Anterior cingulate cortex (tissue), 58 donors: ENCODE results near the gene RNF145.
"Not testable (repeated sequence)": the region's sequence is repeated elsewhere in the genome, so short reads cannot be mapped to it uniquely, and the experiment has no call there.

ENCODE experiments used
- DNase-seq, 58 donors: peaks; one replicate each; lab custom pipeline; 2025; lab: John Stamatoyannopoulos, UW

Gene RNF145

DNA sequence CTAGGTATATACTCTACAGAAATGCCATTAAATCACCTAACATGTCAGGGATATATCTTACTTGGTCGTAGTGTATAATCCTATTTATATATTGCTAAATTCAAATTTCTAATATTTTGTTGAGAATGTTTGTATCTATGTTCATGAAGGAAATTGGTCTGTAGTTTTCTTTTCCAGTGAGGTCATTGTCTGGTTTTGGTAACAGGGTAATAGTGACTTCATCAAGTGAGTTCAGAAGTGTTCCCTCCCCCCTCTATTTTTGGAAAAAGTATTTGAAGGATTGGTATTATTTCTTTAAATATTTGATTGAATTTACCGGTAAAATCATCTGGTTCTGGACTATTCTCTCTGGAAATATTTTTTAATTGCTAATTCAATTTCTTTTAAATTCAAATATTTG lies 86.2 kb downstream of the RNF145 start:
- DNase-seq: no peak

- DNase-seq: no peak
Measured at GRCh38 chr5:159121061-159121460, 88.3 kb downstream of the RNF145 start.

- DNase-seq: no peak
Measured at GRCh38 chr5:159120446-159120845, 88.9 kb downstream of the RNF145 start.

- DNase-seq: not testable (repeated sequence)
Measured at GRCh38 chr5:159119842-159120241, 89.5 kb downstream of the RNF145 start.

DNA sequence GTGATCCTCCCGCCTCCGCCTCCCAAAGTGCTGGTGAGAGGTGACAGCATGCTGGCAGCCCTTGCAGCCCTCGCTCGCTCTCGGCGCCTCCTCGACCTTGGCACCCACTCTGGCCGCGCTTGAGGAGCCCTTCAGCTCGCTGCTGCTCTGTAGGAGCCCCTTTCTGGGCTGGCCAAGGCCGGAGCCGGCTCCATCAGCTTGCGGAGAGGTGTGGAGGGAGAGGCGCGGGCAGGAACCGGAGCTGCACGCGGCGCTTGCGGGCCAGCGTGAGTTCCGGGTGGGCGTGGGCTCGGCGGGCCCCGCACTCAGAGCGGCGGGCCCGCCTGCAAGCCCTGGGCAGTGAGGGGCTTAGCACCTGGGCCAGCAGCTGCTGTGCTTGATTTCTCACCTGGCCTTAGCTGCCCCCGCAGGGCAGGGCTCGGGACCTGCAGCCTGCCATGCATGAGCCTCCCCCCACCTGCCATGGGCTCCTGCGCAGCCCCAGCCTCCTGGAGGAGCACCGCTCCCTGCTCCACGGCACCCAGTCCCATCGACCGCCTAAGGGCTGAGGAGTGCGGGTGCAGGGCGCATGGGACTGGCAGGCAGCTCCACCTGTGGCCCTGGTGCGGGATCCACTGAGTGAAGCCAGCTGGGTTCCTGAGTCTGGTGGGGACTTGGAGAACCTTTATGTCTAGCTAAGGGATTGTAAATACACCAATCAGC lies 90.2 kb downstream of the RNF145 start:
- not testable (repeated sequence) for DNase-seq

- no peak for DNase-seq
Measured at GRCh38 chr5:159113405-159113804, 95.9 kb downstream of the RNF145 start.

DNA sequence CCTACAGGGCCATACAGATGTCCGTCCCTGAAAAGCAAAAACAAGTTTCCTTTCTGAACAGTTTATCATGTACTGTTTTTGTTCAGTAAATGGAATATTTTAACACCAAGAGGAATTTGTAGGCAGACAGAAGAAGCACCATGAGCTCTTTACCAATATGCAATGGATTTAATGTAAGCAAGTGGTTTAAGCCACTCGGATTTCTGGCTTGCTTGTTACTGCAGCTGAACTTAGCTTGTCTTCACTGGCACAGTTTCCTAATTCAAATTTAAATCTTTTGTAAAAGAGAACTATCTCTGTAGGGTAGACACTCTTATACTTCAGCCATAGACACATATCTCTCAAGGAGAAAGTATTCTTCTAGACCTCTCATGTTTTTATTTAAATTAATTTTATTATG lies 96.9 kb downstream of the RNF145 start:
- no peak for DNase-seq
